Measurements from ENCODE around the gene RGS8. TPM values are rescaled to one million over a fixed set of nuclear protein-coding genes. Genes with fewer than 3 reads are reported as not detected.
A peak's percentile ranks its signal among the peaks of the same experiment; 100 is the strongest.

RGS8 gene
- total and polyA plus RNA-seq, 2 experiments from 2014 or later: not detected

GRCh38 chr1:182674346-182675246 is 9.8 kb downstream of the RGS8 start:
- WGBS, 2 experiments (ENCODE audit: low coverage in 1 of 2, low lambda C conversion rate in 2 of 2, missing lambda C conversion rate in 2 of 2): 27 to 28% methylated on average over 7 to 8 of the region's 8 CpGs
- H3K36me3 ChIP-seq (ENCODE audit: low read depth): no peaks in the 10 kb centered on the region
- H3K4me3 ChIP-seq: no peak overlapping the region
- no peaks in the 10 kb centered on the region for H3K9me2 ChIP-seq (ENCODE audit: insufficient read depth)
- H3K9ac ChIP-seq: no peak overlapping the region
- no peak for TF ChIP-seq EZH2 (IDR thresholded peaks at IDR 0.05; ENCODE audit: insufficient read depth, poor library complexity, severe bottlenecking)
- no peak for TF ChIP-seq EZH2phosphoT487 (IDR thresholded peaks at IDR 0.05; ENCODE audit: insufficient read depth, low read depth)
- no peaks in the 10 kb centered on the region for H3K79me2 ChIP-seq (ENCODE audit: insufficient read depth)
- no peaks in the 10 kb centered on the region for H3F3A ChIP-seq (ENCODE audit: insufficient read depth)
- no peaks in the 10 kb centered on the region for H3K9me3 ChIP-seq (ENCODE audit: low read depth)
- peak; percentile 21 for DNase-seq
- H2AFZ ChIP-seq: no peak overlapping the region
- H3K4me2 ChIP-seq (ENCODE audit: unreplicated experiment): no peak overlapping the region
- H3K27me3 ChIP-seq (replicated peaks; ENCODE audit: insufficient read depth): peaks cover 64% of the 10 kb centered on the region
- in situ Hi-C loops (cut with MboI): no loop called here
- H3K4me1 ChIP-seq (ENCODE audit: insufficient read depth): no peaks in the 10 kb centered on the region
- no peak overlapping the region for H3K27ac ChIP-seq
- no peaks in the 10 kb centered on the region for H4K20me1 ChIP-seq (ENCODE audit: insufficient read depth)

GRCh38 chr1:182672487-182672836 is 11.9 kb downstream of the RGS8 start:
- peaks cover 55% of the 10 kb centered on the region for H3K27me3 ChIP-seq (replicated peaks; ENCODE audit: insufficient read depth)
- no peak overlapping the region for H3K27ac ChIP-seq
- H3K9me2 ChIP-seq (ENCODE audit: insufficient read depth): no peaks in the 10 kb centered on the region
- DNase-seq: no peak
- TF ChIP-seq EZH2 (IDR thresholded peaks at IDR 0.05; ENCODE audit: insufficient read depth, poor library complexity, severe bottlenecking): no peak
- no peak for TF ChIP-seq EZH2phosphoT487 (IDR thresholded peaks at IDR 0.05; ENCODE audit: insufficient read depth, low read depth)
- no peaks in the 10 kb centered on the region for H3K9me3 ChIP-seq (ENCODE audit: low read depth)
- no peaks in the 10 kb centered on the region for H3K79me2 ChIP-seq (ENCODE audit: insufficient read depth)
- H3K36me3 ChIP-seq (ENCODE audit: low read depth): no peaks in the 10 kb centered on the region
- no peak overlapping the region for H3K9ac ChIP-seq
- WGBS, 2 experiments (ENCODE audit: low coverage in 1 of 2, low lambda C conversion rate in 2 of 2, missing lambda C conversion rate in 2 of 2): 9 to 21% methylated on average over 1 of the region's 1 CpG
- H3K4me2 ChIP-seq (ENCODE audit: unreplicated experiment): no peak overlapping the region
- in situ Hi-C loops (cut with MboI): no loop called here
- no peaks in the 10 kb centered on the region for H3F3A ChIP-seq (ENCODE audit: insufficient read depth)
- no peaks in the 10 kb centered on the region for H4K20me1 ChIP-seq (ENCODE audit: insufficient read depth)
- H3K4me1 ChIP-seq (ENCODE audit: insufficient read depth): no peaks in the 10 kb centered on the region
- H3K4me3 ChIP-seq: no peak overlapping the region
- H2AFZ ChIP-seq: no peak overlapping the region

- H3K4me1 ChIP-seq (ENCODE audit: insufficient read depth): no peaks in the 10 kb centered on the region
- H3K4me2 ChIP-seq (ENCODE audit: unreplicated experiment): no peak overlapping the region
- no peaks in the 10 kb centered on the region for H3K9me3 ChIP-seq (ENCODE audit: low read depth)
- no peak overlapping the region for H2AFZ ChIP-seq
- H3K36me3 ChIP-seq (ENCODE audit: low read depth): no peaks in the 10 kb centered on the region
- H3K4me3 ChIP-seq: no peak overlapping the region
- H3K9ac ChIP-seq: no peak overlapping the region
- TF ChIP-seq EZH2phosphoT487 (IDR thresholded peaks at IDR 0.05; ENCODE audit: insufficient read depth, low read depth): no peak
- TF ChIP-seq EZH2 (IDR thresholded peaks at IDR 0.05; ENCODE audit: insufficient read depth, poor library complexity, severe bottlenecking): no peak
- H4K20me1 ChIP-seq (ENCODE audit: insufficient read depth): no peaks in the 10 kb centered on the region
- in situ Hi-C loops (cut with MboI): no loop called here
- no peaks in the 10 kb centered on the region for H3K9me2 ChIP-seq (ENCODE audit: insufficient read depth)
- DNase-seq: no peak
- H3K27ac ChIP-seq: no peak overlapping the region
- H3F3A ChIP-seq (ENCODE audit: insufficient read depth): no peaks in the 10 kb centered on the region
- 8 to 11% methylated on average over 12 of the region's 12 CpGs for WGBS, 2 experiments (ENCODE audit: low coverage in 1 of 2, low lambda C conversion rate in 2 of 2, missing lambda C conversion rate in 2 of 2)
- peaks cover 50% of the 10 kb centered on the region for H3K27me3 ChIP-seq (replicated peaks; ENCODE audit: insufficient read depth)
- no peaks in the 10 kb centered on the region for H3K79me2 ChIP-seq (ENCODE audit: insufficient read depth)
Observed at GRCh38 chr1:182671750-182672486, 12.5 kb downstream of the RGS8 start.

GRCh38 chr1:182670032-182670749 is 14.2 kb downstream of the RGS8 start:
- Histone ChIP-seq H3K27me3 (replicated peaks; ENCODE audit: insufficient read depth) (peaks cover 41% of the 10 kb centered on the region), H3K9ac (no peak overlapping the region), H3F3A (ENCODE audit: insufficient read depth) (no peaks in the 10 kb centered on the region), H3K79me2 (ENCODE audit: insufficient read depth) (no peaks in the 10 kb centered on the region), H3K27ac (no peak overlapping the region), H3K9me3 (ENCODE audit: low read depth) (no peaks in the 10 kb centered on the region), H4K20me1 (ENCODE audit: insufficient read depth) (no peaks in the 10 kb centered on the region), H3K36me3 (ENCODE audit: low read depth) (no peaks in the 10 kb centered on the region), H2AFZ (no peak overlapping the region), H3K9me2 (ENCODE audit: insufficient read depth) (no peaks in the 10 kb centered on the region), H3K4me3 (no peak overlapping the region), H3K4me1 (ENCODE audit: insufficient read depth) (no peaks in the 10 kb centered on the region), H3K4me2 (ENCODE audit: unreplicated experiment) (no peak overlapping the region)
- no peak for TF ChIP-seq EZH2phosphoT487 (IDR thresholded peaks at IDR 0.05; ENCODE audit: insufficient read depth, low read depth)
- no peak for TF ChIP-seq EZH2 (IDR thresholded peaks at IDR 0.05; ENCODE audit: insufficient read depth, poor library complexity, severe bottlenecking)
- in situ Hi-C loops (cut with MboI): no loop called here
- WGBS, 2 experiments (ENCODE audit: low coverage in 1 of 2, low lambda C conversion rate in 2 of 2, missing lambda C conversion rate in 2 of 2): 60 to 65% methylated on average over 11 of the region's 11 CpGs
- no peak for DNase-seq
